ENCODE measurements around the gene FGD3. TPM values are rescaled to one million over a fixed set of nuclear protein-coding genes. Genes with fewer than 3 reads are reported as not detected.

FGD3 gene
- total and polyA plus RNA-seq, 9 of the 15 experiments (the other 6 are each of a cell fraction or from before 2014, with no cell fraction given) = 0.07 to 1.3 (median 0.29) TPM

DNA sequence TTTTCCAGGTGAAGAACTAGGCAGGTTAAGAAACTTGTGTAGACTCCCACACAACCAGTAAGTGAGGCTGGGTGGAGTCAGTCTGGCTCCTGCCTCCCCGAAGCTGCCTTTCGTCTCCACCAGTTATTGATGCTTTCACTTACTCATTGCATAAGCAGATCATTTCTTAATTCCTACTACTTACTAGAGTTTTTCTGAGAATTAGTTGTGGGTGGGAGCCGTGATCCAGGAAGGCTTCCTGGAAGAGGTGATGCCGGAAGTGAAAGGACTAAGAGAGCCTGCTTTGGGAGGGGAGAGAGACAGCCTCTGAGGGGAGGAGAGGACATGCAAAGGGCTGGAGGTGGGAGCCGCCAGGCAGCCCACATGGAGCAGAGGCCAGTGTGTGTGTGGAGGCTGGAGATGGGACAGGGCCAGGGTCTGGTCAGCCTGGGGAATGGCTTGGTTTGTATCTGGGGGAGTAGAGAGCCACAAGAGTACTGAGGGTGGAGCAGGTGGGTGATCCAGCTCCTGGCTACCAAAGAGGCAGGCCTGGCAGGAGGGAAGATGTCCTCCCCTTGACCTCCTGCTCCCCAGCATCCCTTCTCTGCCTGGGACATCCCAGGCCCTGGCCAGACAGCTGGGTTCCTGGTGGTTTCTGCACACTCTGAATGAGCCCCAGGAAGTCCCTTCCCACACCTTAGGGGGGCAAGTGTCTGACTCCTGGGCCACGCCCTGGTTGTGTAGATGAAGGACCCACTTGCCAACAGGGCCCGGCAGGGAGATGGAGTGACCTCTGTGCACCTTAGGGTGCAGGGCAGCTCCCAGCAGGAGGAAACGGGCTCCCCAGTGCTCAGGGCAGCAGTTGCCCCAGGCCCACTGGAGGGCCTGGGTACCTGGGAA, 136.5 kb downstream of the FGD3 start (continued):
- TF ChIP-seq RFX7 (CRISPR knock-in tag; IDR thresholded peaks at IDR 0.05) = no peak
- TF ChIP-seq, protein P1, sequence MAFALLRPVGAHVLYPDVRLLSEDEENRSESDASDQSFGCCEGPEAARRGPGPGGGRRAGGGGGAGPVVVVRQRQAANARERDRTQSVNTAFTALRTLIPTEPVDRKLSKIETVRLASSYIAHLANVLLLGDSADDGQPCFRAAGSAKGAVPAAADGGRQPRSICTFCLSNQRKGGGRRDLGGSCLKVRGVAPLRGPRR (CRISPR knock-in tag; IDR thresholded peaks at IDR 0.05) = no peak
- TF ChIP-seq ZKSCAN1 (IDR thresholded peaks at IDR 0.05; ENCODE audit: low read depth, low read length) = no peak
- TF ChIP-seq, protein P2, sequence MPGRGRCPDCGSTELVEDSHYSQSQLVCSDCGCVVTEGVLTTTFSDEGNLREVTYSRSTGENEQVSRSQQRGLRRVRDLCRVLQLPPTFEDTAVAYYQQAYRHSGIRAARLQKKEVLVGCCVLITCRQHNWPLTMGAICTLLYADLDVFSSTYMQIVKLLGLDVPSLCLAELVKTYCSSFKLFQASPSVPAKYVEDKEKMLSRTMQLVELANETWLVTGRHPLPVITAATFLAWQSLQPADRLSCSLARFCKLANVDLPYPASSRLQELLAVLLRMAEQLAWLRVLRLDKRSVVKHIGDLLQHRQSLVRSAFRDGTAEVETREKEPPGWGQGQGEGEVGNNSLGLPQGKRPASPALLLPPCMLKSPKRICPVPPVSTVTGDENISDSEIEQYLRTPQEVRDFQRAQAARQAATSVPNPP (IDR thresholded peaks at IDR 0.05; ENCODE audit: borderline replicate concordance, insufficient read depth, insufficient read length) = no peak
- TF ChIP-seq ZFP36 (IDR thresholded peaks at IDR 0.05; ENCODE audit: low read depth, low read length, partially characterized antibody) = peak; percentile 94
- no peak for TF ChIP-seq CHD1 (IDR thresholded peaks at IDR 0.05; ENCODE audit: low read length)

- Histone ChIP-seq H3K36me3 (ENCODE audit: control insufficient read depth, insufficient read depth, low read length) (peaks cover 7% of the 10 kb centered on the region; the same call in 2 of the 3 replicates), H3K4me1 (replicated peaks in 1 of 2; ENCODE audit: control insufficient read depth in 2 of 2, insufficient read depth in 2 of 2, low read length in 2 of 2) (peaks cover 8 to 9% of the 10 kb centered on the region in 2 experiments; a peak in 4 of 5 replicates), H3K79me2 (ENCODE audit: control insufficient read depth, insufficient read depth, low read length) (no peaks in the 10 kb centered on the region), H3K27me3 (ENCODE audit: control insufficient read depth in 2 of 2, insufficient read depth in 2 of 2, low read length in 2 of 2) (no peaks in the 10 kb centered on the region), H3K9me3 (replicated peaks; ENCODE audit: control insufficient read depth, insufficient read depth, low read depth, low read length) (no peaks in the 10 kb centered on the region), H3K27ac (ENCODE audit: extremely low read depth, low read depth, low read length) (no peak overlapping the region), H2AFZ (ENCODE audit: low read depth, low read length) (no peak overlapping the region), H3K9ac (ENCODE audit: insufficient read depth in 1 of 2, low read depth in 2 of 2, low read length in 2 of 2) (peak overlapping the region in 1 of 2 experiments; percentile 18; a peak in 2 of 4 replicates), H4K20me1 (replicated peaks; ENCODE audit: control insufficient read depth, insufficient read depth, low read length) (no peaks in the 10 kb centered on the region), H3K4me2 (ENCODE audit: insufficient read depth, low read length) (no peak overlapping the region), H3K9me1 (ENCODE audit: control insufficient read depth, insufficient read depth, low read length) (no peaks in the 10 kb centered on the region), H3K4me3 (no peak overlapping the region)
- BruUV-seq (replicated peaks) = no TSS peak
- CTCF ChIA-PET (ENCODE audit: low intra/inter-chr PET ratio) = no interaction called here
- in situ Hi-C loops (cut with MboI) = no loop called here
- intact Hi-C loops (cut with micrococcal nuclease) = no loop called here
- TF ChIP-seq PYGO2 (tag; IDR thresholded peaks at IDR 0.05) (no peak), CBX1 (IDR thresholded peaks at IDR 0.05; ENCODE audit: low read depth) (no peak), MITF (IDR thresholded peaks at IDR 0.05) (no peak), NEUROD1 (IDR thresholded peaks at IDR 0.05; ENCODE audit: borderline replicate concordance, low read depth, low read length, partially characterized antibody) (no peak), ZNF124 (CRISPR knock-in tag; IDR thresholded peaks at IDR 0.05) (no peak)
- no peak for DNase-seq (ENCODE audit: extremely low read depth in 1 of 4, low spot score in 3 of 4)
- POLR2A ChIA-PET = no interaction called here
- WGBS (ENCODE audit: insufficient coverage, low coverage, missing lambda C conversion rate) = 86% methylated on average over 6 of the region's 6 CpGs
- ATAC-seq = no peak
- no peak for FAIRE-seq
Measured at GRCh38 chr9:93084471-93084881, 137.2 kb downstream of the FGD3 start.

All from K562 (cell line).